ENCODE data around the gene LMAN2L. TPM values are rescaled to one million over a fixed set of nuclear protein-coding genes. Genes with fewer than 3 reads are reported as not detected.

LMAN2L gene
- total and polyA plus RNA-seq, 2 of the 8 experiments (the other 6 are each of a cell fraction or from before 2014, with no cell fraction given), result 14.3 to 17.6 TPM

- H3K79me1 ChIP-seq (ENCODE audit: low read depth, low read length), result no peaks in the 10 kb centered on the region
- H3K23ac ChIP-seq (ENCODE audit: insufficient read length), result no peak overlapping the region
- no peak overlapping the region for H3K27ac ChIP-seq (ENCODE audit: low read depth, low read length)
- peak overlapping the region; percentile 79 to 90 for H3K4me2 ChIP-seq (ENCODE audit: insufficient read depth in 1 of 2, low read depth in 2 of 2, low read length in 2 of 2)
- peak overlapping the region; percentile 32 to 68 (median 60) for H3K4me3 ChIP-seq (ENCODE audit: extremely low read depth in 1 of 4, insufficient read depth in 2 of 4, low read depth in 3 of 4, low read length in 4 of 4)
- H3K4ac ChIP-seq (replicated peaks; ENCODE audit: insufficient read length, low read depth, low read length), result peak overlapping the region; percentile 95
- H3K56ac ChIP-seq (replicated peaks; ENCODE audit: insufficient read length, low read depth, low read length), result peak overlapping the region; percentile 34
- peaks cover 0 to 9% of the 10 kb centered on the region in 2 experiments for H4K20me1 ChIP-seq (replicated peaks in 1 of 2; ENCODE audit: control insufficient read depth in 1 of 2, insufficient read depth in 2 of 2, low read length in 2 of 2)
- H3K27me3 ChIP-seq (replicated peaks in 1 of 4; ENCODE audit: control insufficient read depth in 3 of 4, extremely low read depth in 1 of 4, insufficient read depth in 3 of 4, low read length in 3 of 4), result peaks cover 0 to 8% (median 4%) of the 10 kb centered on the region in 4 experiments; a peak in 2 of 7 replicates
- peak overlapping the region; percentile 19 for H4K5ac ChIP-seq (ENCODE audit: insufficient read length, low read depth, low read length)
- no peak overlapping the region; the same call in 1 of the 2 replicates for H2AFZ ChIP-seq (ENCODE audit: low read length)
- no peak overlapping the region for H2BK20ac ChIP-seq (ENCODE audit: low read length)
- peak overlapping the region in 2 of 4 experiments; percentile 55; a peak in 2 of 7 replicates for H3K9ac ChIP-seq (replicated peaks in 1 of 4; ENCODE audit: extremely low read depth in 1 of 4, low read depth in 3 of 4, low read length in 3 of 4)
- no peaks in the 10 kb centered on the region for H3K36me3 ChIP-seq (ENCODE audit: control insufficient read depth in 2 of 4, insufficient read depth in 4 of 4, low read length in 3 of 4)
- FAIRE-seq (no peak), DNase-seq (ENCODE audit: low read depth in 1 of 2, low spot score in 2 of 2) (no peak)
- peak overlapping the region; percentile 91 for H4K8ac ChIP-seq (ENCODE audit: extremely low read depth, insufficient read depth, low read length)
- 58% methylated on average over 51 of the region's 59 CpGs; no CpG with 5 or more reads in 1 of the 2 experiments for WGBS, 2 experiments (ENCODE audit: extremely low coverage in 1 of 2, insufficient coverage in 1 of 2, insufficient read length in 1 of 2, insufficient replicate concordance in 2 of 2, low coverage in 1 of 2, low lambda C conversion rate in 2 of 2, missing lambda C conversion rate in 1 of 2)
- peak overlapping the region; percentile 94 for H2BK12ac ChIP-seq (ENCODE audit: low read depth, low read length)
- ChIA-PET POLR2A (ENCODE audit: partially characterized antibody) (interaction anchor here (1.0 to 1.5 kb wide), 3 partner anchors 8 to 55 kb away, joined by 3 to 6 read pairs (median 3); partner anchors contain the start of gene CNNM3), CTCF (ENCODE audit: partially characterized antibody) (interaction anchor here (0.6 to 6.8 kb wide), 23 partner anchors 9 to 451 kb away, joined by 3 to 64 read pairs (median 4); partner anchors contain the start of gene LMAN2L)
- peak overlapping the region; percentile 79 for H4K91ac ChIP-seq (replicated peaks; ENCODE audit: insufficient read length, low read length)
- peaks cover 0 to 13% of the 10 kb centered on the region in 2 experiments; a peak in 1 of 4 replicates for H3K79me2 ChIP-seq (ENCODE audit: control insufficient read depth in 1 of 2, insufficient read depth in 2 of 2, low read length in 2 of 2)
- H3K9me3 ChIP-seq (ENCODE audit: insufficient read depth in 2 of 2, low read depth in 1 of 2, low read length in 1 of 2), result no peaks in the 10 kb centered on the region
- peak overlapping the region; percentile 98 for H2BK15ac ChIP-seq (ENCODE audit: low read length)
- peak overlapping the region; percentile 85; the same call in 1 of the 2 replicates for H2BK5ac ChIP-seq (ENCODE audit: low read depth, low read length)
- H2BK120ac ChIP-seq (replicated peaks; ENCODE audit: low read depth, low read length), result peak overlapping the region; percentile 45
- peaks cover 11% of the 10 kb centered on the region for H3K23me2 ChIP-seq (ENCODE audit: low read depth, low read length)
- H3K18ac ChIP-seq (ENCODE audit: extremely low read depth, low read length), result peak overlapping the region; percentile 89
- peak overlapping the region; percentile 30; the same call in 1 of the 2 replicates for H2AK5ac ChIP-seq (ENCODE audit: low read depth, low read length)
- no peak overlapping the region for H3K14ac ChIP-seq (ENCODE audit: insufficient read length)
- H3K4me1 ChIP-seq (replicated peaks in 1 of 4; ENCODE audit: control insufficient read depth in 3 of 4, insufficient read depth in 4 of 4, low read length in 3 of 4), result peaks cover 11 to 41% (median 26%) of the 10 kb centered on the region in 4 experiments
- no peak for TF ChIP-seq TBP (IDR thresholded peaks at IDR 0.05; ENCODE audit: low read depth, low read length)
- no peak for TF ChIP-seq CEBPB (IDR thresholded peaks at IDR 0.05; ENCODE audit: low read depth, low read length)
- no peak; a peak in 1 of 3 replicates for TF ChIP-seq POLR2A (IDR thresholded peaks at IDR 0.05; ENCODE audit: control extremely low read depth in 1 of 2, low read depth in 2 of 2, low read length in 2 of 2)
- no peak for TF ChIP-seq POU5F1 (IDR thresholded peaks at IDR 0.05; ENCODE audit: low read depth, low read length)
- no peak for TF ChIP-seq TCF12 (IDR thresholded peaks at IDR 0.05; ENCODE audit: low read depth, low read length)
- no peak for TF ChIP-seq TAF7 (optimal IDR thresholded peaks at IDR 0.05; ENCODE audit: borderline replicate concordance, low read depth, low read length)
- TF ChIP-seq GABPA (IDR thresholded peaks at IDR 0.05; ENCODE audit: borderline replicate concordance, insufficient read depth, low read length), result no peak
- TF ChIP-seq NRF1 (IDR thresholded peaks at IDR 0.05; ENCODE audit: low read depth, low read length), result no peak
- TF ChIP-seq GTF2F1 (IDR thresholded peaks at IDR 0.05; ENCODE audit: borderline replicate concordance, low read depth, low read length), result no peak
- TF ChIP-seq, protein P1, sequence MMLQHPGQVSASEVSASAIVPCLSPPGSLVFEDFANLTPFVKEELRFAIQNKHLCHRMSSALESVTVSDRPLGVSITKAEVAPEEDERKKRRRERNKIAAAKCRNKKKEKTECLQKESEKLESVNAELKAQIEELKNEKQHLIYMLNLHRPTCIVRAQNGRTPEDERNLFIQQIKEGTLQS (IDR thresholded peaks at IDR 0.05; ENCODE audit: insufficient read depth, low read depth, low read length), result no peak
- no peak for TF ChIP-seq RFX5 (IDR thresholded peaks at IDR 0.05; ENCODE audit: borderline replicate concordance, low read depth, low read length)
Measured at GRCh38 chr2:96760986-96761832, 21.3 kb upstream of the LMAN2L start.

Measured in H1 (cell line).